Measurements from ENCODE around the gene DPF3. TPM values are rescaled to one million over a fixed set of nuclear protein-coding genes. Genes with fewer than 3 reads are reported as not detected.

The DPF3 gene
- total RNA-seq, 4 donors from 2014 or later: under 0.01 to 2.7 (median 0.61) TPM; not detected in 1

DNA sequence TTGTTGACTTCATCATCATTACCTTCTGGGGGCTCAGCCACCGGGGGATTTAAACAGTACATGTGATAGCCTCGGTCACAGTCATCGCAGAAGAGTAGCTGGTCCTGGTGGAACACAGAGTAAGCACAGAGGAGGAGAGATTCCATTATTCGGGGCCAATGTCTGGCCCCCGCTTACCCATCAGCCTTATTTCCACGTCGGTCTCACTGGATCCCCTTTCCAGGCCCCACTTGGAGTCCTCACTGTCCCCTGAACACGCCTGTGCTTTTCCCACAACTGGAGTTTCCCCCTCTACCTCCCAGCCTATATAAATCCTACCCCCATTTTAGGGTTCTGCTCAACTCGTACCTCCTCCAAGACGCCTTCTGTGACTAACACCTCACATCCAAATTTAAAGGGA, 274.0 kb downstream of the DPF3 start:
- TF ChIP-seq, protein P1, sequence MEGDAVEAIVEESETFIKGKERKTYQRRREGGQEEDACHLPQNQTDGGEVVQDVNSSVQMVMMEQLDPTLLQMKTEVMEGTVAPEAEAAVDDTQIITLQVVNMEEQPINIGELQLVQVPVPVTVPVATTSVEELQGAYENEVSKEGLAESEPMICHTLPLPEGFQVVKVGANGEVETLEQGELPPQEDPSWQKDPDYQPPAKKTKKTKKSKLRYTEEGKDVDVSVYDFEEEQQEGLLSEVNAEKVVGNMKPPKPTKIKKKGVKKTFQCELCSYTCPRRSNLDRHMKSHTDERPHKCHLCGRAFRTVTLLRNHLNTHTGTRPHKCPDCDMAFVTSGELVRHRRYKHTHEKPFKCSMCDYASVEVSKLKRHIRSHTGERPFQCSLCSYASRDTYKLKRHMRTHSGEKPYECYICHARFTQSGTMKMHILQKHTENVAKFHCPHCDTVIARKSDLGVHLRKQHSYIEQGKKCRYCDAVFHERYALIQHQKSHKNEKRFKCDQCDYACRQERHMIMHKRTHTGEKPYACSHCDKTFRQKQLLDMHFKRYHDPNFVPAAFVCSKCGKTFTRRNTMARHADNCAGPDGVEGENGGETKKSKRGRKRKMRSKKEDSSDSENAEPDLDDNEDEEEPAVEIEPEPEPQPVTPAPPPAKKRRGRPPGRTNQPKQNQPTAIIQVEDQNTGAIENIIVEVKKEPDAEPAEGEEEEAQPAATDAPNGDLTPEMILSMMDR (IDR thresholded peaks at IDR 0.05): no peak
- TF ChIP-seq POLR2A (IDR thresholded peaks at IDR 0.05): no peak
- intact Hi-C loops (cut with DNase I): no loop called here
- Histone ChIP-seq H3K27me3 (no peaks in the 10 kb centered on the region), H3K27ac (no peak overlapping the region), H3K4me1 (peaks cover 15 to 47% (median 27%) of the 10 kb centered on the region in 3 donors), H3K9me3 (no peaks in the 10 kb centered on the region), H3K36me3 (no peaks in the 10 kb centered on the region), H3K4me3 (no peak overlapping the region)
- 94 to 99% methylated on average over 10 of the region's 10 CpGs for WGBS, 2 donors
- no peak for DNase-seq

DNA sequence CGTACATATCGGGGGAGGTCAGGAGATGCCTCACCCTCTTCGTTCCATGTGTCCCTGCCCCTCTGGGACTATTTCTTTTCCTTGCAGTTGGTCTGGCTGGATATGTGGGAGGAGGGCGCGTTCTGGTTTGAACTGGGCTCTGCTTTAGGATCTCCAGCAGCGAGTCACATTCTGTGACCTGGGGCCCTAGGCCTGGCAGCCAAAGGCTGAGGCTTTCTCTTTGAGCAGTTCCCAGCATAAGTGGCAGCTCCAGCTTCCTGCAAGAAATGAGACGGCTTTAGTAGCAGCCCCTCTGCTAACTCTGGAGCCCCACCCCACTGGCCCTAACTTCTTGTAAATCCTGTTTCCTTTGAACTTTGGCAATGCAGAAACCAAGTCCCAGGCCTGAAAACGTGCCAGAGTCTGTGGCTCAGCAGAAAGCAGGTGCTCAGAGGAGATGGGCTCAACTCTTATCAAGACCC, 274.8 kb downstream of the DPF3 start:
- TF ChIP-seq POLR2A (IDR thresholded peaks at IDR 0.05): no peak
- TF ChIP-seq, protein P1 (IDR thresholded peaks at IDR 0.05): no peak
- Histone ChIP-seq H3K36me3 (no peaks in the 10 kb centered on the region), H3K27me3 (no peaks in the 10 kb centered on the region), H3K4me1 (peaks cover 15 to 49% (median 27%) of the 10 kb centered on the region in 3 donors), H3K27ac (no peak overlapping the region), H3K9me3 (no peaks in the 10 kb centered on the region), H3K4me3 (no peak overlapping the region)
- DNase-seq: no peak
- intact Hi-C loops (cut with DNase I): no loop called here
- 52 to 60% methylated on average over 5 to 7 of the region's 8 CpGs for WGBS, 2 donors

DNA sequence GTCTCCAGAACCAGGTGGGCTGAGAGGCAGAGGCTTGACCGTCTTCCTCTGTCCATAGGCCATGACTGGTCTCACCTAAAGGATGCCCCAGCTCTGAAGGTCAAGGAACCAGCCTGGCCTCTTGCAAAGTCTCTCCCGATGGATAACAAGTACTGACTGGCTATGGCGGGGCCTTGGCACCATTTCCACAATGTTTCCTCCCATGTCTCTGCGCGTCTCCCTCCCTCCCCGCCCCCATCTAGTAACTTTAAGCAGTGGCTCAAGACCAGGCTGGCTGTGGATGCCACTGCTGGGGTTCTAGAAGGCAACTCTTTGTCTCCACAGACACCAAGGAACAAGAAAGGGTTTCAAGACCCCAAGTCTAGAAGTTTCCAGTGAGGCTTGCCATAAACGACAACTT, 275.5 kb downstream of the DPF3 start:
- intact Hi-C loops (cut with DNase I): no loop called here
- no peak for TF ChIP-seq POLR2A (IDR thresholded peaks at IDR 0.05)
- TF ChIP-seq, protein P1 (IDR thresholded peaks at IDR 0.05): no peak
- no peak overlapping the region for H3K4me3 ChIP-seq
- 56 to 86% methylated on average over 3 to 6 of the region's 7 CpGs for WGBS, 2 donors
- no peaks in the 10 kb centered on the region for H3K9me3 ChIP-seq
- no peaks in the 10 kb centered on the region for H3K36me3 ChIP-seq
- peaks cover 15 to 56% (median 28%) of the 10 kb centered on the region in 3 donors for H3K4me1 ChIP-seq
- no peak overlapping the region for H3K27ac ChIP-seq
- DNase-seq: no peak
- no peaks in the 10 kb centered on the region for H3K27me3 ChIP-seq

DNA sequence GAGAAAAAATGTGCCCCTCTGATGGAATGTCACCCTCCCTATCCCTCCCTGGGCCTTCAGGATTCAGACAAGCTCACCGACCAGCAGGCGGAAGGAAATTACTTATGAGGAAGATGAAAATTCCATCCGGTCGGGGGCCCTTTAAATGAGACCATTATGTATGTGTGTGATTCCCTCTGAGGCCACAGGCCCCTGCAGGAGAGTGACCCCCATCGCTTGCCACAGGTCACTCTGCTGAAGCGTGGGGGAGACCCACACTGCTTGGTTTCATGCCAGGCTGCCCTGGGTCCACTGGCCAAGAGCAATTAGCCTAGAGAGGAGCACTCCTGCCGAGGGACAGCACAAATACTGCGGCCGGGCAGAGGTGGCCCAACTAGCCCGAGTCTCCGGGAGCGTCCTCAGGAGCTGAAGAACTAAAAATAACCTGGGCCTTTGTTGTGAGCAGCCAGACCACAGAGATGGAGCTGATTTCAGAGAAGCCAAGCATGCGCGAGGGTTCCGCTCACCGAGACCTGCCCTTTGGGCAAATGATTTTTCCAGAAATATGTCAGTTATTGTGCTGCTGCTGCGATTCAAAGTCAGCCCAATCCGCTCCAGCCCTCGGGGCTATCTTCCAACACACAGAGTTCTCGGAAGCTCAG, 276.4 kb downstream of the DPF3 start:
- WGBS, 2 donors: 53 to 62% methylated on average over 13 to 16 of the region's 20 CpGs
- H3K36me3 ChIP-seq: no peaks in the 10 kb centered on the region
- H3K9me3 ChIP-seq: no peaks in the 10 kb centered on the region
- H3K27ac ChIP-seq: peak overlapping the region in 1 of 4 donors; percentile 26
- TF ChIP-seq POLR2A (IDR thresholded peaks at IDR 0.05): no peak
- TF ChIP-seq, protein P1 (IDR thresholded peaks at IDR 0.05): no peak
- peaks cover 15 to 59% (median 29%) of the 10 kb centered on the region in 3 donors for H3K4me1 ChIP-seq
- intact Hi-C loops (cut with DNase I): no loop called here
- no peaks in the 10 kb centered on the region for H3K27me3 ChIP-seq
- no peak for DNase-seq
- H3K4me3 ChIP-seq: no peak overlapping the region

DNA sequence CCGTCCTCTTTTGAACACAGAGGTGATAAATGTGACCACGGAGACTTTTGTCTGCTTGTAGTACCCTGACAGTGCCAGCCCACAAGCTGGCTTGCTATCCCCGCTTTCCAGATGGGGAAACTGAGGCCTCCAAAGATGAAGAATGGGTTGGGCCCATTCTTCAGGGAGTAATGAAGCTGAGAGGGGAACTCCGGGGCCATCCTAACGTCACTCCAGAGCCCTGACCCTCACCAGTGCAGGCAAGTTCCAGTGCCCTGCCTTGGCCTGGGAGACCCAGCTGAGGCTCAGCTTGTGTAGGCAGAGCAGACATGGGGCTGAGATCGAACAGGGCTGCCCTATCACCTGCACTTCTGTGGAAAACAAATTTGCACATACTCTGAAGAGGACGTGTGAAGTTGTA, 277.1 kb downstream of the DPF3 start:
- intact Hi-C loops (cut with DNase I): no loop called here
- DNase-seq: no peak
- 66 to 80% methylated on average over 6 of the region's 7 CpGs for WGBS, 2 donors
- H3K27me3 ChIP-seq: no peaks in the 10 kb centered on the region
- peaks cover 15 to 59% (median 29%) of the 10 kb centered on the region in 3 donors for H3K4me1 ChIP-seq
- no peaks in the 10 kb centered on the region for H3K36me3 ChIP-seq
- H3K4me3 ChIP-seq: no peak overlapping the region
- TF ChIP-seq POLR2A (IDR thresholded peaks at IDR 0.05): no peak
- TF ChIP-seq, protein P1 (IDR thresholded peaks at IDR 0.05): no peak
- no peaks in the 10 kb centered on the region for H3K9me3 ChIP-seq
- H3K27ac ChIP-seq: no peak overlapping the region

Data from esophagus squamous epithelium (tissue), 5 donors.